ENCODE measurements around the gene CFAP46.

The CFAP46 gene

GRCh38 chr10:132943791-132944404, 1.5 kb upstream of the CFAP46 start:
- TF ChIP-seq TAF1 (IDR thresholded peaks at IDR 0.05; ENCODE audit: borderline replicate concordance, insufficient read depth, low read length): no peak

GRCh38 chr10:132943058-132943790, 854 bp upstream of the CFAP46 start:
- TF ChIP-seq POLR2AphosphoS5 (IDR thresholded peaks at IDR 0.05; ENCODE audit: low read depth, low read length) (no peak), SIN3A (IDR thresholded peaks at IDR 0.05; ENCODE audit: borderline replicate concordance, insufficient read depth, low read length) (no peak), REST (IDR thresholded peaks at IDR 0.05; ENCODE audit: insufficient read depth in 1 of 2, low read depth in 2 of 2, low read length in 2 of 2) (no peak), TAF1 (IDR thresholded peaks at IDR 0.05; ENCODE audit: borderline replicate concordance, insufficient read depth, low read length) (no peak), FOXP2 (optimal IDR thresholded peaks at IDR 0.05; ENCODE audit: borderline replicate concordance, extremely low read depth, extremely low read length, insufficient read depth) (no peak)

GRCh38 chr10:132941640-132942051, 724 bp downstream of the CFAP46 start:
- no peak for TF ChIP-seq SIN3A (IDR thresholded peaks at IDR 0.05; ENCODE audit: borderline replicate concordance, insufficient read depth, low read length)
- no peak for TF ChIP-seq REST (IDR thresholded peaks at IDR 0.05; ENCODE audit: insufficient read depth in 1 of 2, low read depth in 2 of 2, low read length in 2 of 2)
- TF ChIP-seq POLR2AphosphoS5 (IDR thresholded peaks at IDR 0.05; ENCODE audit: low read depth, low read length): no peak
- TF ChIP-seq FOXP2 (optimal IDR thresholded peaks at IDR 0.05; ENCODE audit: borderline replicate concordance, extremely low read depth, extremely low read length, insufficient read depth): no peak
- no peak for TF ChIP-seq TAF1 (IDR thresholded peaks at IDR 0.05; ENCODE audit: borderline replicate concordance, insufficient read depth, low read length)

- TF ChIP-seq TAF1 (IDR thresholded peaks at IDR 0.05; ENCODE audit: borderline replicate concordance, insufficient read depth, low read length): no peak
- no peak for TF ChIP-seq REST (IDR thresholded peaks at IDR 0.05; ENCODE audit: insufficient read depth in 1 of 2, low read depth in 2 of 2, low read length in 2 of 2)
- no peak for TF ChIP-seq POLR2AphosphoS5 (IDR thresholded peaks at IDR 0.05; ENCODE audit: low read depth, low read length)
- TF ChIP-seq FOXP2 (optimal IDR thresholded peaks at IDR 0.05; ENCODE audit: borderline replicate concordance, extremely low read depth, extremely low read length, insufficient read depth): no peak
- no peak for TF ChIP-seq SIN3A (IDR thresholded peaks at IDR 0.05; ENCODE audit: borderline replicate concordance, insufficient read depth, low read length)
These were observed 1.4 kb downstream of the CFAP46 start for GRCh38 chr10:132940791-132941465.

GRCh38 chr10:132939957-132940790, 2.2 kb downstream of the CFAP46 start:
- no peak for TF ChIP-seq POLR2AphosphoS5 (IDR thresholded peaks at IDR 0.05; ENCODE audit: low read depth, low read length)
